Skeletal muscle tissue (tissue), 5 donors: ENCODE measurements around the gene KBTBD12. TPM values are rescaled to one million over a fixed set of nuclear protein-coding genes. Genes with fewer than 3 reads are reported as not detected.

Experiments used
- H3K27ac ChIP-seq: one replicate; pipeline ENCODE4 v1.7.0; 2013; ENCODE audit warnings: mild to moderate bottlenecking, low read depth, low read length, inconsistent platforms
- H3K27me3 ChIP-seq, 3 donors: one replicate each; pipeline ENCODE4 v1.7.0; 2013; ENCODE audit warnings: low read length in 3 of 3; ENCODE audit not compliant: control insufficient read depth in 3 of 3, insufficient read depth in 3 of 3
- H3K36me3 ChIP-seq, 3 donors: one replicate each; pipeline ENCODE4 v1.7.0; 2013; ENCODE audit warnings: low read length in 3 of 3; ENCODE audit not compliant: control insufficient read depth in 3 of 3, insufficient read depth in 3 of 3
- H3K4me1 ChIP-seq, 3 donors: one replicate each; pipeline ENCODE4 v1.7.0; 2013; ENCODE audit warnings: low read length in 3 of 3, mild to moderate bottlenecking in 3 of 3; ENCODE audit not compliant: control insufficient read depth in 3 of 3, insufficient read depth in 3 of 3
- H3K4me3 ChIP-seq, 3 donors: one replicate each; pipeline ENCODE4 v1.7.0; 2013; ENCODE audit warnings: low read length in 3 of 3
- H3K9ac ChIP-seq, 3 donors: one replicate each; pipeline ENCODE4 v1.7.0; 2013; ENCODE audit warnings: low read length in 3 of 3, mild to moderate bottlenecking in 3 of 3, moderate library complexity in 2 of 3, low read depth in 1 of 3
- H3K9me3 ChIP-seq, 3 donors: one replicate each; pipeline ENCODE4 v1.7.0; 2013; ENCODE audit warnings: low read length in 3 of 3; ENCODE audit not compliant: control insufficient read depth in 3 of 3
- small RNA-seq: library from RNA; depleted of rRNA; stranded (forward); fragments of <200 nt; gene quantifications from one replicate; pipeline ENCODE3, GENCODE V24; 2014
- total RNA-seq: library from RNA; depleted of rRNA; stranded (reverse); fragments of >200 nt; gene quantifications from one replicate; pipeline ENCODE4 v1.2.3, GENCODE V29; 2014
- donor health status: Osteomylitis.

KBTBD12 gene
- total RNA-seq, 1 donor from 2014 or later: 13.6 TPM

DNA sequence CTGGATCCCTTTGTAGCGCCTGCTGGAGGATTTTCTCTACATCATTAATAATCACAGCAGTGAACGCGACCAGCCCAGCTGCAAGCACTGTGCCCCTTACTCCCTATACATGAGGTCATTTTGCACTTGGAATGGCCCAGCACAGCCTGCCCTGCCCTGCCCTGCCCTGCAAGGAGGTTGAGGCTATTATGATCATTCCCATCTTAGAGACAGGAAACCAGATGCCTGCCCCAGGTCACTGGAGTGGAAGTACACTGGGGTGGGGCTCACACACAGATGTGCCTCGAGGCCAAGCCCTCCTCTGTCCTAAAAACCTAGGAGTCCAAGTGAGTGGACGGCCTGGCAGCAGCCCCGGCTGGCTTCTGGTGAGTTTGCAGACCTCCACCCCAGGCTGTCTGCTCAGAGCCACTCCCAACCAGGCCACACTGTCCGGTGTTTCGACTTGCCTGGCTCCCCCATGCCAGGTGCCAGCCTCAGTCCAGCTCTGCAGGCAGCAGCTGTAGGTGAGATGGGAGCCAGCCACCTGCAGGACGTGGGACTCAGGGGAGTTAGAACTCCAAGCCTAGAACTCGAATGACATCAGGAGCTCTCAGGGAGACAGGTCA lies 106.8 kb downstream of the KBTBD12 start:
- H3K4me1 ChIP-seq: no peaks in the 10 kb centered on the region
- no peak overlapping the region for H3K27ac ChIP-seq
- H3K27me3 ChIP-seq: no peaks in the 10 kb centered on the region
- no peak overlapping the region for H3K9ac ChIP-seq
- H3K9me3 ChIP-seq: no peaks in the 10 kb centered on the region
- no peak overlapping the region for H3K4me3 ChIP-seq
- H3K36me3 ChIP-seq: no peaks in the 10 kb centered on the region

DNA sequence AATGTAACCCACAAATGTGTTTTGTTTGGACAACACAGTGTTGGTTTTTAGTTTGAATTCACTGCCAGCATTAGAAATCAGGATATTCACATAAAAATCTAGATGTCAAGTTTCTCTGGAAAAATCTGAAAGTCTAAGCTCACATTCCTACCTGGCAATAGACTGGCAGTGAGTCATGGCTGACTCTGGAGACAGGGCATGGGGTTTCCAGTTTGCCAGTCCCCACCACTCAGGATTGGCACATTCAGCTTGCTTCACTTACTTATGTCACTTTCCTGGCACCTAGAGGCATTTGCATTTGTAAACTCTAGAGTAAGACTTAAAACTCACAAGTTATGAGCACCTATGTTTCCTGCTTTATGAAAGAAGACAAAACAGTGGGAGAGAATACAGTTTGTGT lies 118.1 kb downstream of the KBTBD12 start:
- Histone ChIP-seq H3K27ac (no peak overlapping the region), H3K9me3 (no peaks in the 10 kb centered on the region), H3K9ac (no peak overlapping the region), H3K4me1 (no peaks in the 10 kb centered on the region), H3K4me3 (no peak overlapping the region), H3K36me3 (no peaks in the 10 kb centered on the region), H3K27me3 (no peaks in the 10 kb centered on the region)

DNA sequence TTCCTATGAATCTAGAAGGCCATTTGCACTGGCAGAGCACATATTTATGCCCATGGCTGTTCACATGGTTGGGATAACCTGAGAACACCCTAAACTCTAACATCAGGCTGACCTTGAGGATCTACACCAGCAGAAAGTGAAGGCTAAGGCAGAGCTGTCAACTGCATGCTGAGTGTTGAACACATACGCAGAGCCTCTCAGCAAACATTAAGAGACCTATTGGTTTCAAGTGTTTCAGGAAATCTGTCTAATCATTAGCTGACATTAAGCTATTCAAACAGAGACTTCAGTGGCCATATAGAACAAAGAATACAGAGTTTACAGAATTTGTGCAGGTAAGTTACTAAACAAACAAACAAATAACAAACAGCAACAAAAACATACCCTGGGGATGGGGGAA lies 121.1 kb downstream of the KBTBD12 start:
- no peaks in the 10 kb centered on the region for H3K36me3 ChIP-seq
- H3K9me3 ChIP-seq: no peaks in the 10 kb centered on the region
- H3K4me3 ChIP-seq: no peak overlapping the region
- H3K27ac ChIP-seq: no peak overlapping the region
- no peaks in the 10 kb centered on the region for H3K4me1 ChIP-seq
- H3K9ac ChIP-seq: no peak overlapping the region
- H3K27me3 ChIP-seq: no peaks in the 10 kb centered on the region

Small RNAs within 50 kb of the gene (small RNA-seq; reads per million reads assigned to genes)
- not detected for gene RNA5SP139

Other genes with a start within 250 kb of the KBTBD12 start
- 6.3 TPM for gene ABTB1, start 242.3 kb upstream of the KBTBD12 start, total RNA-seq
- 12.5 TPM for gene MGLL, start 92.7 kb upstream of the KBTBD12 start, total RNA-seq
- gene SEC61A1, start 137.2 kb downstream of the KBTBD12 start, total RNA-seq: 89.8 TPM
- gene RUVBL1, start 208.6 kb downstream of the KBTBD12 start, total RNA-seq: 39.1 TPM
- 2.6 TPM for gene EEFSEC, start 238.2 kb downstream of the KBTBD12 start, total RNA-seq